Measurements from ENCODE around the gene BANF2. TPM values are rescaled to one million over a fixed set of nuclear protein-coding genes. Genes with fewer than 3 reads are reported as not detected.

Gene BANF2
- total and polyA plus RNA-seq, 2 of the 13 experiments (the other 11 are each of a cell fraction or from before 2014, with no cell fraction given), result 0.35 TPM; not detected in 1

DNA sequence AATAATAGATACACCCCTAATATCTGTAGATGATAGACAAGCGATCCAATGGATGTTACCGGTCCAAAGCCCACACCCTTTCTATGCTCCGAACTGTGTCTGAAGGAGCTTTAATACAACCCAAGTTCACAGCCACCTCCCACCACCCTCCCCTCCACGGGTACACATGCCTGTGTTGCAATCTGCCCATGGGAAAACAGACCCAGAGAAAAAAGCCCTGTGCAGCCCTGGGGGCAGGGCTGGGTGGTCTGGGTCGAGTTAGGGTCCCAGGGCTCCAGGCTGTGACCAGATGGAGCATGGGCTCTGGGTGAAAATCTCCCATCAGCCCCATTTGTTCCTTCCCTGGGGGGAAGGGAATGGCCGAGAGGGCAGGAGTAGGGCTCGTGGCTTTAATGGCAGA lies 65.8 kb downstream of the BANF2 start (continued):
- TF ChIP-seq, protein P1, sequence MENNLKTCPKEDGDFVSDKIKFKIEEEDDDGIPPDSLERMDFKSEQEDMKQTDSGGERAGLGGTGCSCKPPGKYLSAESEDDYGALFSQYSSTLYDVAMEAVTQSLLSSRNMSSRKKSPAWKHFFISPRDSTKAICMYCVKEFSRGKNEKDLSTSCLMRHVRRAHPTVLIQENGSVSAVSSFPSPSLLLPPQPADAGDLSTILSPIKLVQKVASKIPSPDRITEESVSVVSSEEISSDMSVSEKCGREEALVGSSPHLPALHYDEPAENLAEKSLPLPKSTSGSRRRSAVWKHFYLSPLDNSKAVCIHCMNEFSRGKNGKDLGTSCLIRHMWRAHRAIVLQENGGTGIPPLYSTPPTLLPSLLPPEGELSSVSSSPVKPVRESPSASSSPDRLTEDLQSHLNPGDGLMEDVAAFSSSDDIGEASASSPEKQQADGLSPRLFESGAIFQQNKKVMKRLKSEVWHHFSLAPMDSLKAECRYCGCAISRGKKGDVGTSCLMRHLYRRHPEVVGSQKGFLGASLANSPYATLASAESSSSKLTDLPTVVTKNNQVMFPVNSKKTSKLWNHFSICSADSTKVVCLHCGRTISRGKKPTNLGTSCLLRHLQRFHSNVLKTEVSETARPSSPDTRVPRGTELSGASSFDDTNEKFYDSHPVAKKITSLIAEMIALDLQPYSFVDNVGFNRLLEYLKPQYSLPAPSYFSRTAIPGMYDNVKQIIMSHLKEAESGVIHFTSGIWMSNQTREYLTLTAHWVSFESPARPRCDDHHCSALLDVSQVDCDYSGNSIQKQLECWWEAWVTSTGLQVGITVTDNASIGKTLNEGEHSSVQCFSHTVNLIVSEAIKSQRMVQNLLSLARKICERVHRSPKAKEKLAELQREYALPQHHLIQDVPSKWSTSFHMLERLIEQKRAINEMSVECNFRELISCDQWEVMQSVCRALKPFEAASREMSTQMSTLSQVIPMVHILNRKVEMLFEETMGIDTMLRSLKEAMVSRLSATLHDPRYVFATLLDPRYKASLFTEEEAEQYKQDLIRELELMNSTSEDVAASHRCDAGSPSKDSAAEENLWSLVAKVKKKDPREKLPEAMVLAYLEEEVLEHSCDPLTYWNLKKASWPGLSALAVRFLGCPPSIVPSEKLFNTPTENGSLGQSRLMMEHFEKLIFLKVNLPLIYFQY (CRISPR knock-in tag; IDR thresholded peaks at IDR 0.05; ENCODE audit: borderline replicate concordance), result no peak
- TF ChIP-seq, protein P2, sequence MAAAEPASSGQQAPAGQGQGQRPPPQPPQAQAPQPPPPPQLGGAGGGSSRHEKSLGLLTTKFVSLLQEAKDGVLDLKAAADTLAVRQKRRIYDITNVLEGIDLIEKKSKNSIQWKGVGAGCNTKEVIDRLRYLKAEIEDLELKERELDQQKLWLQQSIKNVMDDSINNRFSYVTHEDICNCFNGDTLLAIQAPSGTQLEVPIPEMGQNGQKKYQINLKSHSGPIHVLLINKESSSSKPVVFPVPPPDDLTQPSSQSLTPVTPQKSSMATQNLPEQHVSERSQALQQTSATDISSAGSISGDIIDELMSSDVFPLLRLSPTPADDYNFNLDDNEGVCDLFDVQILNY (CRISPR knock-in tag; conservative IDR thresholded peaks at IDR 0.05), result no peak
- TF ChIP-seq, protein P3, sequence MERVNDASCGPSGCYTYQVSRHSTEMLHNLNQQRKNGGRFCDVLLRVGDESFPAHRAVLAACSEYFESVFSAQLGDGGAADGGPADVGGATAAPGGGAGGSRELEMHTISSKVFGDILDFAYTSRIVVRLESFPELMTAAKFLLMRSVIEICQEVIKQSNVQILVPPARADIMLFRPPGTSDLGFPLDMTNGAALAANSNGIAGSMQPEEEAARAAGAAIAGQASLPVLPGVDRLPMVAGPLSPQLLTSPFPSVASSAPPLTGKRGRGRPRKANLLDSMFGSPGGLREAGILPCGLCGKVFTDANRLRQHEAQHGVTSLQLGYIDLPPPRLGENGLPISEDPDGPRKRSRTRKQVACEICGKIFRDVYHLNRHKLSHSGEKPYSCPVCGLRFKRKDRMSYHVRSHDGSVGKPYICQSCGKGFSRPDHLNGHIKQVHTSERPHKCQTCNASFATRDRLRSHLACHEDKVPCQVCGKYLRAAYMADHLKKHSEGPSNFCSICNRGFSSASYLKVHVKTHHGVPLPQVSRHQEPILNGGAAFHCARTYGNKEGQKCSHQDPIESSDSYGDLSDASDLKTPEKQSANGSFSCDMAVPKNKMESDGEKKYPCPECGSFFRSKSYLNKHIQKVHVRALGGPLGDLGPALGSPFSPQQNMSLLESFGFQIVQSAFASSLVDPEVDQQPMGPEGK (CRISPR knock-in tag; IDR thresholded peaks at IDR 0.05), result peak; percentile 68
- TF ChIP-seq MAFK (conservative IDR thresholded peaks at IDR 0.05 in 1 of 2, IDR thresholded peaks at IDR 0.05 in 1 of 2; ENCODE audit: low read length in 2 of 2), result no peak
- no peak for TF ChIP-seq MTF1 (CRISPR knock-in tag; IDR thresholded peaks at IDR 0.05)
- TF ChIP-seq CEBPB (IDR thresholded peaks at IDR 0.05; ENCODE audit: borderline replicate concordance, low read depth, low read length), result peak; percentile 82
- TF ChIP-seq, protein P4, sequence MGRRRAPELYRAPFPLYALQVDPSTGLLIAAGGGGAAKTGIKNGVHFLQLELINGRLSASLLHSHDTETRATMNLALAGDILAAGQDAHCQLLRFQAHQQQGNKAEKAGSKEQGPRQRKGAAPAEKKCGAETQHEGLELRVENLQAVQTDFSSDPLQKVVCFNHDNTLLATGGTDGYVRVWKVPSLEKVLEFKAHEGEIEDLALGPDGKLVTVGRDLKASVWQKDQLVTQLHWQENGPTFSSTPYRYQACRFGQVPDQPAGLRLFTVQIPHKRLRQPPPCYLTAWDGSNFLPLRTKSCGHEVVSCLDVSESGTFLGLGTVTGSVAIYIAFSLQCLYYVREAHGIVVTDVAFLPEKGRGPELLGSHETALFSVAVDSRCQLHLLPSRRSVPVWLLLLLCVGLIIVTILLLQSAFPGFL (CRISPR knock-in tag; IDR thresholded peaks at IDR 0.05), result no peak
- TF ChIP-seq ZSCAN12 (CRISPR knock-in tag; IDR thresholded peaks at IDR 0.05), result no peak
- no peak for TF ChIP-seq SUZ12 (IDR thresholded peaks at IDR 0.05; ENCODE audit: low read depth, low read length)
- 0 out of 2 replicates have a peak, but pooled peaks have one; percentile 34 for TF ChIP-seq SMAD9 (CRISPR knock-in tag; IDR thresholded peaks at IDR 0.05)
- TF ChIP-seq ZNF329 (CRISPR knock-in tag; IDR thresholded peaks at IDR 0.05; ENCODE audit: low read depth), result no peak

Measured in HepG2 (cell line).